Ectodermal cell (in vitro differentiated cells): ENCODE results near the gene LTB4R2.

Experiments used
- H3K27ac ChIP-seq: 2 replicates; pipeline ENCODE4 v1.7.0; 2013; ENCODE audit warnings: mild to moderate bottlenecking, low read depth, low read length; ENCODE audit not compliant: insufficient read depth, poor library complexity, severe bottlenecking
- H3K27me3 ChIP-seq: 2 replicates; pipeline ENCODE4 v1.7.0; 2013; ENCODE audit warnings: mild to moderate bottlenecking, low read length; ENCODE audit not compliant: insufficient read depth, control insufficient read depth, poor library complexity, severe bottlenecking
- H3K36me3 ChIP-seq: one replicate; pipeline ENCODE4 v1.7.0; 2013; ENCODE audit warnings: low read length; ENCODE audit not compliant: control insufficient read depth, insufficient read depth
- H3K4me1 ChIP-seq: one replicate; pipeline ENCODE4 v1.7.0; 2013; ENCODE audit warnings: low read length; ENCODE audit not compliant: control insufficient read depth, insufficient read depth
- H3K4me3 ChIP-seq: 2 replicates; pipeline ENCODE4 v1.7.0; 2013; ENCODE audit warnings: low read depth, low read length, control low read depth; ENCODE audit not compliant: insufficient read depth
- H3K9me3 ChIP-seq: 2 replicates; pipeline ENCODE4 v1.7.0; 2013; ENCODE audit warnings: mild to moderate bottlenecking, low read length, moderate library complexity; ENCODE audit not compliant: control insufficient read depth
- WGBS, 2 experiments: methylation state at CpG; one replicate each; pipeline ENCODE4 v1.1.7; 2013; ENCODE audit warnings: missing lambda C conversion rate in 2 of 2; 5-methylcytosine and 5-hydroxymethylcytosine counted together

The LTB4R2 gene

DNA sequence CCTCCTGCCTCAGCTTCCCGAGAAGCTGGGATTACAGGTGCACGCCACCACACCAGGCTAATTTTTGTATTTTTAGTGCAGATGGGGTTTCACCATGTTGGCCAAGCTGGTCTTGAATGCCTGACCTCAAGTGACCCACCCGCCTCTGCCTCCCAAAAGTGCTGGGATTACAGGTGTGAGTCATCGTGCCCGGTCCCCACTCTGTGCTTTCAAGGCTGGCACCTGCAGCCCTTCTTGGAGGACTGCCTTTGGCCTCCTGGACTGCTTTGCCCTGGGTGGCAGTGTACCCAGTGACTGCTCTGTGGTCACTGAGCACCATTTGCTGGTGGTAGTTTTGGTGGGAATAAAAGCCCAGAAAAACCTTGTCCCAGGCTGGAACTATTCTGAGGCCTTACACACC lies 22.9 kb upstream of the LTB4R2 start:
- no peak overlapping the region for H3K27ac ChIP-seq
- no peak overlapping the region for H3K4me3 ChIP-seq
- H3K4me1 ChIP-seq: no peaks in the 10 kb centered on the region
- WGBS, 2 experiments: 88 to 94% methylated on average over 5 of the region's 5 CpGs
- H3K9me3 ChIP-seq: no peaks in the 10 kb centered on the region
- no peaks in the 10 kb centered on the region for H3K27me3 ChIP-seq
- no peaks in the 10 kb centered on the region for H3K36me3 ChIP-seq

DNA sequence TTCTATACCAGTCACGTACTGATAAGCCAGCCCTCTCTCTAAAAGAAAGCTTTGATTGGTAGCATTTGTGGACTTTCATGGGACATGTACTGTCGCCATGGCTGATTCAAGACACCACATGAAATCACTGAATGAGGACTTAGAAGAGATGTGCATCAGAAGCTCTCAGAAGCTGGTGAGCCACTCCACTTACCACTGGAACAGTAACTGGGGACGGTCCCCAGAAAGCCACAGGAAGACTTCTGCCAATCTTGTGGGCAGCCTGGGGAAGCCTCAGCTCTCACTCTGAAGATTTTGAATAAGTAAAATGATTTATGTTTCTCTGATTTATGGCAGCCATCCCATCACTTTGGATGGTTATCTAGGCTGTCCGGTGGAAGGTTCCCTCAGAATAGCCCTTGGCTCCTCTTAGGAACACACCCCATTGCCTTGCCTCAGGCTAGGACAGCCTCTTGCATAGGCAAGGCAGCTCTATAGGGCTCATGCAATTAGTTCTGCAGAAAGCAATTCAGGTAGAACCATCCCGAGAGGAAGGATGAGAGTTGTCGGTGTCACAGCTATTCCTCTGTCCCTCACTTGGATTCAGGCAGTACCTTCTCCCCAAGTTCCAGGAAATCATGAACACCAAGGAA lies 20.2 kb upstream of the LTB4R2 start:
- H3K36me3 ChIP-seq: no peaks in the 10 kb centered on the region
- 75 to 80% methylated on average over 6 of the region's 6 CpGs for WGBS, 2 experiments
- H3K27ac ChIP-seq: no peak overlapping the region

DNA sequence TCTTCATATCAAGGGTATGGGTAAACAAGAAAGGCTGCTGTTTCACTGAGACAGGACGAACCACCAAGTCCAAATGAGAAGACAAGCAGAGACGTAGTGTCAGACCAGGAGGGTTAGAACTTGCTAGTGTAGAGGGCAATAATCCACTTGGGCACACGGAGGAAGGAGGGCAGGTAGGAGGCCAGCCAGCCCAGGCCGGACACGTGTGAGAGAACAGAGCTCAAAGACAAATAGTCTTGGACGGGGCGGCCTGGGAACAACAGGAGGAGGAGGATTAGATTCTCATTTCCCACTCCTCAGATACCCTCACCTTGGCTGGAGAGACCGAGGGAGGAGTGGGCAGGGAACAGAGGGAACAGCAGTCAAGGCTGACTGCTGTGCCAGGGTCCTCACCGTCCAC lies 19.2 kb upstream of the LTB4R2 start:
- Histone ChIP-seq H3K4me1 (no peaks in the 10 kb centered on the region), H3K36me3 (no peaks in the 10 kb centered on the region), H3K9me3 (no peaks in the 10 kb centered on the region), H3K27ac (no peak overlapping the region), H3K27me3 (no peaks in the 10 kb centered on the region), H3K4me3 (no peak overlapping the region)
- 93 to 94% methylated on average over 8 to 9 of the region's 9 CpGs for WGBS, 2 experiments

More for the DNA sequence above, 20.2 kb upstream of the LTB4R2 start:
- H3K27me3 ChIP-seq: no peaks in the 10 kb centered on the region
- H3K9me3 ChIP-seq: no peaks in the 10 kb centered on the region
- no peak overlapping the region for H3K4me3 ChIP-seq
- no peaks in the 10 kb centered on the region for H3K4me1 ChIP-seq

DNA sequence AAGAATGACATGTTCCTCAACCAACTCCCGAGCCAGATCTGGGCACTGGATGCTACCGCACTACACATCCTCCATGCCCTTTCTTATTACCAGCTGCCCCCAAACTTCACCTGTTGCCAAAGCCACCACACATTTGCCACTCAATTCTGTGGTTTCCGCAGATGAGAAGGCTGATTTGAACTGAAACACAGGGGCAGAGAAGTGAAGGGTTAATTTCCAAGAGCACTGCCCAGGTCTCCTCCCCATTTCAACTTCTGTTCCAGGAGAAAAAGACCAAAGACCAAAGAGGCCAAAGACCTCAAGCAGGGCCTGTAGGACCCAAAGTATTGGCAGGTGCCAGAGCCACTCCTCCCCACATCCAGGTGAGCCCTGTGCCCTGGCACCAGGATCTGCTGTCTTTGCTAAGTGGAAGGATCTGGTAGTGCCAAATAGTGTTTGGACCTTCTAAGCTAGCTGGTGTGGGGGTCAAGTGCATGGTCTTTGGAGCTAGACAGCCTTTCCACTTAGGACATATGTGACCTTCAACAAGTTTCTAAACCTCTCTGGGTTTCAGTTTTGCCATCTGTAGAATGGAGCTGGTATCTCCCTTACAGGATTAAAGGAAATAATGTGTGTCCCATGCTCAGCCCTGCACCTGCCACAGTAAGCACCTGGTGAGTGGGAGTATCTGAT lies 18.4 kb upstream of the LTB4R2 start:
- Histone ChIP-seq H3K4me3 (no peak overlapping the region), H3K4me1 (no peaks in the 10 kb centered on the region), H3K27me3 (no peaks in the 10 kb centered on the region), H3K36me3 (peaks cover 5% of the 10 kb centered on the region), H3K9me3 (no peaks in the 10 kb centered on the region), H3K27ac (no peak overlapping the region)
- 94 to 96% methylated on average over 3 of the region's 3 CpGs for WGBS, 2 experiments

DNA sequence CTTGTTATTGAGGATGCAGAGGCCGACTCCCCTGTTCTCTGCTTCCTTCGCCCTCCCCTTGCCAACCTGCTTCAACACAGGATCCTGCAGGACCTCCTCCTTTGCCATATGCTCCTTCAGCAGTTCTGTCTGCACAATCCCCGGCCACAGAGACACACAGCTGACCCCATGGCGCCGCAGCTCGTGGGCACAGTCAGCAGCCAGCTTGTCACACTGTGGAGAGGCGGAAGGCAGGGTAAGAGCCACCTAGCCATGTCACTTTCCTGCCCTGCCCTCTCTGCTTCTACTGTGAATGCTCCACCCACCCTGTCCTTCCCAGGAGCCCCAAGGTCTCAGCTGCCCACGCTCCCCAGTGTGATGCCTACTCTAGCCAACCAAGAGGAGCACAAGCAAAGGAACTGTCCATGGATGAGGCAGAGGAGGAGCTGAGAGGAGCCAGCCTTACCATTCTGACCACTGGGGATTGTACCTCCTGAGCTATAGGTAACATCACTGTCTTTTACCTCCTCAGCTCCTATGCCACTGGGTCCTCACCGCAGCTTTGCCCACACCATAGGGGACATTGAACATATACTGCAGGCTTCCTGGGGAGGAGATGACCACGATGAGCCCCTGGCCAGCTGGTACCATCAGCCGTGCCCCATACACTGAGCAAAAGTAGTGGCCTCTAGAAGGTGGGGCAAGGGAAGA lies 17.7 kb upstream of the LTB4R2 start:
- H3K27ac ChIP-seq: no peak overlapping the region
- no peak overlapping the region for H3K4me3 ChIP-seq
- no peaks in the 10 kb centered on the region for H3K4me1 ChIP-seq
- no peaks in the 10 kb centered on the region for H3K27me3 ChIP-seq
- 93 to 94% methylated on average over 11 of the region's 11 CpGs for WGBS, 2 experiments
- peaks cover 5% of the 10 kb centered on the region for H3K36me3 ChIP-seq
- no peaks in the 10 kb centered on the region for H3K9me3 ChIP-seq

DNA sequence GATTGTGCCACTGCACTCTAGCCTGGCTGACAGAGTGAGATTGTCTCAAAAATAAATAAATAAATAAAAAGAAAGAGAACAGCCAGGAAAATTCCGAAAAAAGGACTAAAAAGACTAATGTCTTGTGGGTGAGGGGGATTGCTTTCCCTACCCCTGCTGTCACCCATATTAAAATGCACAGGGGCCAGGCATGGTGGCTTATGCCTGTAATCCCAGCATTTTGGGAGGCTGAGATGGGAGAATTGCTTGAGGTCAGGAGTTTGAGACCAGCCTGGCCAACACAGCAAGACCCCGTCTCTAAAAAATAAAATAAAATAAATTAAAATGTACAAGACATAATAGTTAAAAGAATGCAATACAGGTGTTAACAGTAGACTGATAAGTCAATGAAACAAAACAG lies 16.4 kb upstream of the LTB4R2 start:
- no peaks in the 10 kb centered on the region for H3K9me3 ChIP-seq
- H3K27ac ChIP-seq: no peak overlapping the region
- H3K36me3 ChIP-seq: peaks cover 5% of the 10 kb centered on the region
- WGBS, 2 experiments: 93 to 100% methylated on average over 1 of the region's 2 CpGs
- no peak overlapping the region for H3K4me3 ChIP-seq
- H3K27me3 ChIP-seq: no peaks in the 10 kb centered on the region
- H3K4me1 ChIP-seq: no peaks in the 10 kb centered on the region

DNA sequence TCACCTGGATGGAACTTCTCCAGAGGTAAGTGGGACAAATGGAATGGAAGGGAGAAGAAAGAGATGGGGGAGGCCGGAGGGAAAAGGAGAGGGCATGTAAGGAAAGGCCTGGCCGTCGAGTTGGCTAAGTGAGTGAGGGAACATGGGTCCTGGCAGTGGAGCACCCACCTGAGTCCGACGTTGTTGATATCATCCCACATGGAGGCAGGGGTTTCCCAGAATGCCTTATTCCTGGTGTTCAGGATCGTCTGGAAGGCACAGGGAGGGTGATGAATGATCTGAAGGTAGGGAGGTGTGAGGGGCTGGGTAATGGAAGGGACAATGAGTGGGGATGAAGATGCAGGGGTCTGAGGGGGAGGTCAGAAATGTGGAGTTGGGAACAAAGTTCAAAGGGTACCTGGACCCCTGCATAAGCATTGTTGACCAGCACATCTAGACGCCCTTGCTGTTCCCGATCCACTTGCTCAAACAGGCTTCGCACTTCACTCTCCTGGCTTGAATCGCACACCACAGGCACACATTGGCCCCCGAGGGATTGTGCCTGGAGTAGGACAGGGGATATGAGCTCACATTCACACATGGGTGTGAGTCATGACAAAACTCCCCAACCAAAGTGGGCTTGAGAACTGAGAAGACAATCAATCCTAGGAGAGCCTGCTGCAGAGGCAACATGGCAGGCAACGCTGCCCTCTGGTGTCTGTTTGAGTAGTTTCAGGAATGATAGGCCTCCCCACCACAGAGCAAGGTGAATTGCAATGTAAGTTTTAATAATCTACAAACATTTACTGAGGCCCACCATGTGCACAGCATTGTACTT lies 13.4 kb upstream of the LTB4R2 start:
- Histone ChIP-seq H3K27ac (no peak overlapping the region), H3K9me3 (no peaks in the 10 kb centered on the region), H3K4me3 (no peak overlapping the region), H3K27me3 (no peaks in the 10 kb centered on the region), H3K4me1 (peaks cover 7% of the 10 kb centered on the region), H3K36me3 (peaks cover 5% of the 10 kb centered on the region)
- WGBS, 2 experiments: 68 to 71% methylated on average over 12 of the region's 12 CpGs

DNA sequence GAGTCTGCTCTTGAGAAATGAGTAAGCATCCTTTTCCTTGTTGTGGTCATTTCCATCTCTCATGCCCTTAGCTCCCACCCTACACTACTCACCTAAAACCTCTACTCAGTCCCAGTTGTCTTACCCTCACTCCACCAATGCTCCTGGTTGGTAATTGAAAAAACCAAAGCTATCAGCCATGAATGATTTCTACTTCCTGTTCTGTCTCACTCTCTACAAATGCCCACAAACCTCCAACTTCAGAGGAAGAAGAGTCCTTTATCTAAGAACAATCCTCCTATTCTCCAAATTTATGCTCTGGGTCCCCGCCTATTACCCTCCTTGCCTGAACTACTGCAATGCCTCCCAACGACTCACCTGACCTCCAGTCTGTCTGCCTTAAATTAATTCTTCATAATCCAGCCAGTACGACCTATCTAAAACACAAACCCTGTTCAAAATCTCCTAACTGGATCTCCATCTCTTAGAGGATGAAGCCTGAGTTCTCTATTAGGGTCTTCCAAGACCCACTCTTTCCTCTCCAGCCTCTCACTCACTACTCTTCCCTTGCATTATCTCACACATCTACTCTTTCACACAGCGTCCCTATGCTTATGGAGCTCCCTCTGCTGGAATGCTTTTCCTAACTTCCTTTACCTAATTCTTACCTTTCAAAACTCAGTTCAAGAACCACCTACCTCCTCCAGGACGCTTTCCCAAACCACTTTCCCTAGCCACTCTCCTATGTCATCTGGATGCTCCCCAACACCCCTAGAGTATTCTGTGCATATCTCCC lies 12.6 kb upstream of the LTB4R2 start:
- H3K4me1 ChIP-seq: peaks cover 7% of the 10 kb centered on the region
- peaks cover 13% of the 10 kb centered on the region for H3K36me3 ChIP-seq
- WGBS, 2 experiments: 56 to 61% methylated on average over 5 of the region's 5 CpGs
- no peaks in the 10 kb centered on the region for H3K9me3 ChIP-seq
- H3K4me3 ChIP-seq: no peak overlapping the region
- no peak overlapping the region for H3K27ac ChIP-seq
- no peaks in the 10 kb centered on the region for H3K27me3 ChIP-seq

DNA sequence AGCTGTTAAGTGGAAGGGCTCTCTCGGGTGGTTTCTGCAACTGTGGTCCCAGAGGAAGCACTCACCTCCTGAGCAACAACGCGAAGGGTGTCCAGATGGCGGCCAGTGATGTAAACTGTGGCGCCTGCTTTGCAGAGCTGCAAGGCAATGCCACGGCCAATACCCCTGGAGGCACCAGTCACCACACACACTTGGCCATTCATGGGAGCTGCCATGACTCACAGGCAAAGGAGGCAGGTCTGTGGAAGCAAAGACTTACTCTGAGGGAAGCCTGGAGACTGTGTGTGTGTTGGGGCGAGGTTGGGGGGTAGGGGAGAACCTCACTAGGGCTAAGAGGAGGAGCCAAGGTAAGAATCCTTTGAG lies 11.1 kb upstream of the LTB4R2 start:
- Histone ChIP-seq H3K27ac (no peak overlapping the region), H3K4me1 (peaks cover 7% of the 10 kb centered on the region), H3K36me3 (peaks cover 26% of the 10 kb centered on the region), H3K27me3 (no peaks in the 10 kb centered on the region), H3K9me3 (no peaks in the 10 kb centered on the region), H3K4me3 (peak overlapping the region; percentile 92)
- 78 to 81% methylated on average over 7 of the region's 7 CpGs for WGBS, 2 experiments
